ENCODE data around the gene TXLNA. TPM values are rescaled to one million over a fixed set of nuclear protein-coding genes. Genes with fewer than 3 reads are reported as not detected.
A peak's percentile ranks its signal among the peaks of the same experiment; 100 is the strongest.

TXLNA gene
- total RNA-seq, 1 donor from 2014 or later = 65.3 TPM

DNA sequence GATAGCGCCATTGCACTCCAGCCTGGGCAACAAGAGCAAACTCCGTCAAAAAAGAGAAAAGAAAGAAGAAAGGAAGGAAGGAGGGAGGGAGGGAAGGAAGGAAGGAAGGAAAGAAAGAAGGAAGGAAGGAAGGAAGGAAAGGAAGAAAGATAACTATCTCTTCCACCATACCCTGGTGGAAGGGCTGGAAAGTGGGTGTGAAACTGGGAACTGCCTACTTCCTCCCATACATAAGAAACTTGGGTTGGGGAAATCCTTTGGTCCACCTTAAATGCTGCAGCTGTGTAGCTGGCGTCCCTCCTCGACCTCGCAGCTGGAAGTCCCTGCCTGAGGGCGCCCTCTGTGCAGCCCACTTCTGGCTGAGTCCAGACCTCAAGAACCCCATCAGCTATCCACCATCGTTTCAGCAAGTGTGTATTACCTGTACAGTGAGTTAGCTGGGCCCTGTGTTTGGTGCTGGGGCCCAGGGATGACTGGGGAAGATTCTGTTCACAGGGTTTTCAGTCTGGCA is 62.9 kb downstream of the TXLNA start:
- peak overlapping the region; percentile 91 for H3K4me3 Mint-ChIP-seq (ENCODE audit: unreplicated experiment)
- DNase-seq (ENCODE audit: low spot score) = peak; percentile 28
- peak overlapping the region; percentile 18 for H3K27ac Mint-ChIP-seq (ENCODE audit: unreplicated experiment)
- H3K36me3 Mint-ChIP-seq (ENCODE audit: low read depth, unreplicated experiment) = no peaks in the 10 kb centered on the region
- H3K27me3 Mint-ChIP-seq (ENCODE audit: unreplicated experiment) = peaks cover 10% of the 10 kb centered on the region
- H3K4me1 Mint-ChIP-seq (ENCODE audit: unreplicated experiment) = peaks cover 14% of the 10 kb centered on the region
- no peaks in the 10 kb centered on the region for H3K9me3 Mint-ChIP-seq (ENCODE audit: unreplicated experiment)
- TF ChIP-seq, protein P1, sequence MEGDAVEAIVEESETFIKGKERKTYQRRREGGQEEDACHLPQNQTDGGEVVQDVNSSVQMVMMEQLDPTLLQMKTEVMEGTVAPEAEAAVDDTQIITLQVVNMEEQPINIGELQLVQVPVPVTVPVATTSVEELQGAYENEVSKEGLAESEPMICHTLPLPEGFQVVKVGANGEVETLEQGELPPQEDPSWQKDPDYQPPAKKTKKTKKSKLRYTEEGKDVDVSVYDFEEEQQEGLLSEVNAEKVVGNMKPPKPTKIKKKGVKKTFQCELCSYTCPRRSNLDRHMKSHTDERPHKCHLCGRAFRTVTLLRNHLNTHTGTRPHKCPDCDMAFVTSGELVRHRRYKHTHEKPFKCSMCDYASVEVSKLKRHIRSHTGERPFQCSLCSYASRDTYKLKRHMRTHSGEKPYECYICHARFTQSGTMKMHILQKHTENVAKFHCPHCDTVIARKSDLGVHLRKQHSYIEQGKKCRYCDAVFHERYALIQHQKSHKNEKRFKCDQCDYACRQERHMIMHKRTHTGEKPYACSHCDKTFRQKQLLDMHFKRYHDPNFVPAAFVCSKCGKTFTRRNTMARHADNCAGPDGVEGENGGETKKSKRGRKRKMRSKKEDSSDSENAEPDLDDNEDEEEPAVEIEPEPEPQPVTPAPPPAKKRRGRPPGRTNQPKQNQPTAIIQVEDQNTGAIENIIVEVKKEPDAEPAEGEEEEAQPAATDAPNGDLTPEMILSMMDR (IDR thresholded peaks at IDR 0.05; ENCODE audit: unreplicated experiment) = no peak

DNA sequence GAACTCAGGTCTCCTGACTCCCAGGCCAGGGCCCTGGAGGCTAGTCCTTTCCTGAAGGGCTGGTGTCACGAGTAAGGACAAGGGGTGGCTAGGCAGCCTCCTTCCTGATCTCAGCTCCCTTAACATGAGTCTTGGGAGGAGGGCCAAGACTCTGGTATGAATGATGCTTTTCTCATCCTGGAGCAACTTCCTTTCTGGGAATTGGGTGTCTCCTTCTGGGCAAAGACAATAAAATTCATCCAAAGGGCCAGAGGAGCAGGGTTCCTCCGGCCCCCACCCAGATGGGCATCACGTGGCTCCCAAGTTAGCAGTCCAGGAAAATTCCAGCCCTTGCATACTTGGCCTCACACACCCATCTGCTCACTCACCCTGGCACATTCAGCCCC is 67.4 kb downstream of the TXLNA start, which contains the start of gene FAM167B:
Gene FAM167B, plus strand, starts transcription at position 335 of the 386 bp plus-strand sequence. CDS start 200 bp downstream, outside the sequence.
- DNase-seq (ENCODE audit: low spot score) = no peak
- Mint-ChIP-seq H3K9me3 (ENCODE audit: unreplicated experiment) (no peaks in the 10 kb centered on the region), H3K36me3 (ENCODE audit: low read depth, unreplicated experiment) (peaks cover 2% of the 10 kb centered on the region), H3K4me3 (ENCODE audit: unreplicated experiment) (peak within 1 kb of the TSS; percentile 51), H3K27me3 (ENCODE audit: unreplicated experiment) (peaks cover 14% of the 10 kb centered on the region), H3K27ac (ENCODE audit: unreplicated experiment) (peak within 1 kb of the TSS; percentile 71), H3K4me1 (ENCODE audit: unreplicated experiment) (peaks cover 42% of the 10 kb centered on the region)
- TF ChIP-seq, protein P1 (IDR thresholded peaks at IDR 0.05; ENCODE audit: unreplicated experiment) = no peak

DNA sequence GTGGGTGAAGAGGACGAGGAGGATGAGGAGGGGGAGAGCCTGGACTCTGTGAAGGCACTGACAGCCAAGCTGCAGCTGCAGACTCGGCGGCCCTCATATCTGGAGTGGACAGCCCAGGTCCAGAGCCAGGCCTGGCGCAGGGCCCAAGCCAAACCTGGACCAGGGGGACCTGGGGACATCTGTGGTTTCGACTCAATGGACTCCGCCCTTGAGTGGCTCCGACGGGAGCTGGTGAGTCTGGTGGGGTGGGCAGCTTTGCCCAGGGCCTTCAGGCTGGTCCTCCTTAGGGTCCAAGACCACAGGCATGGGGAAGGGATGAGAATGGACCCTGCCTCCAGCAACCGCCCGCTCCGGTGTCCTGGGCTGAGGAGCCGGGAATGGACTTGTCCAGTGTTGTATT is 68.0 kb downstream of the TXLNA start:
- no peaks in the 10 kb centered on the region for H3K9me3 Mint-ChIP-seq (ENCODE audit: unreplicated experiment)
- H3K27me3 Mint-ChIP-seq (ENCODE audit: unreplicated experiment) = peaks cover 17% of the 10 kb centered on the region
- TF ChIP-seq, protein P1 (IDR thresholded peaks at IDR 0.05; ENCODE audit: unreplicated experiment) = no peak
- DNase-seq (ENCODE audit: low spot score) = no peak
- H3K4me3 Mint-ChIP-seq (ENCODE audit: unreplicated experiment) = no peak overlapping the region
- peaks cover 48% of the 10 kb centered on the region for H3K4me1 Mint-ChIP-seq (ENCODE audit: unreplicated experiment)
- peaks cover 5% of the 10 kb centered on the region for H3K36me3 Mint-ChIP-seq (ENCODE audit: low read depth, unreplicated experiment)
- no peak overlapping the region for H3K27ac Mint-ChIP-seq (ENCODE audit: unreplicated experiment)

Other genes with a start within 250 kb of the TXLNA start
- 162 TPM for gene PTP4A2, start 241.3 kb upstream of the TXLNA start, total RNA-seq (ENCODE audit: unreplicated experiment)
- 203 TPM for gene KHDRBS1, start 165.8 kb upstream of the TXLNA start, total RNA-seq (ENCODE audit: unreplicated experiment)
- 26.9 TPM for gene TMEM39B, start 106.7 kb upstream of the TXLNA start, total RNA-seq (ENCODE audit: unreplicated experiment)
- gene KPNA6, start 71.6 kb upstream of the TXLNA start, total RNA-seq (ENCODE audit: unreplicated experiment) = 95.3 TPM
- gene CCDC28B, start 20.9 kb downstream of the TXLNA start, total RNA-seq (ENCODE audit: unreplicated experiment) = 22.9 TPM
- gene IQCC, start 26.0 kb downstream of the TXLNA start, total RNA-seq (ENCODE audit: unreplicated experiment) = 1.9 TPM
- not detected for gene DCDC2B, start 29.4 kb downstream of the TXLNA start, total RNA-seq (ENCODE audit: unreplicated experiment)
- 23.2 TPM for gene TMEM234, start 42.7 kb downstream of the TXLNA start, total RNA-seq (ENCODE audit: unreplicated experiment)
- 174 TPM for gene EIF3I, start 42.7 kb downstream of the TXLNA start, total RNA-seq (ENCODE audit: unreplicated experiment)
- gene FAM167B, start 67.5 kb downstream of the TXLNA start, total RNA-seq (ENCODE audit: unreplicated experiment) = 1.4 TPM
- gene LCK, start 71.6 kb downstream of the TXLNA start, total RNA-seq (ENCODE audit: unreplicated experiment) = 1.1 TPM
- 143 TPM for gene HDAC1, start 112.4 kb downstream of the TXLNA start, total RNA-seq (ENCODE audit: unreplicated experiment)
- gene MARCKSL1, start 156.6 kb downstream of the TXLNA start, total RNA-seq (ENCODE audit: unreplicated experiment) = 730 TPM
- 8.5 TPM for gene FAM229A, start 182.8 kb downstream of the TXLNA start, total RNA-seq (ENCODE audit: unreplicated experiment)
- gene TSSK3, start 182.9 kb downstream of the TXLNA start, total RNA-seq (ENCODE audit: unreplicated experiment) = 0.67 TPM
- gene BSDC1, start 214.8 kb downstream of the TXLNA start, total RNA-seq (ENCODE audit: unreplicated experiment) = 79.0 TPM

Data from endothelial cell (in vitro differentiated cells).